Gastrocnemius medialis (tissue), 4 donors: ENCODE results near the gene DCPS. TPM values are rescaled to one million over a fixed set of nuclear protein-coding genes. Genes with fewer than 3 reads are reported as not detected.
A peak's percentile ranks its signal among the peaks of the same experiment; 100 is the strongest.

Experiments used
- ATAC-seq, 2 donors: fragments of 150-250 bp; one replicate each; pipeline ENCODE4 v1.9.1; 2016
- DNase-seq, 2 donors: peaks; one replicate each; pipeline ENCODE4 v3.0.0-alpha.2; 2019
- H3K27ac ChIP-seq, 4 donors: fragments of 200-600 bp; sonication (generic); 1 replicate in 1 of 4; 2 replicates in 3 of 4; pipeline ENCODE4 v1.5.1; 2016 to 2018; ENCODE audit warnings: mild to moderate bottlenecking in 2 of 4, moderate library complexity in 1 of 4
- H3K27me3 ChIP-seq, 3 donors: fragments of 200-600 bp; sonication (generic) in 2 of 3; 1 replicate in 1 of 3; 2 replicates in 2 of 3; pipeline versions ENCODE4 v1.5.1 to v1.6.0; 2016 to 2019; ENCODE audit warnings: mild to moderate bottlenecking in 1 of 3, moderate library complexity in 1 of 3
- H3K36me3 ChIP-seq, 2 donors: fragments of 200-600 bp; sonication (generic) in 1 of 2; one replicate each; pipeline ENCODE4 v1.5.1; 2017 to 2018
- H3K4me1 ChIP-seq, 2 donors: fragments of 200-600 bp; sonication (generic) in 1 of 2; one replicate each; pipeline ENCODE4 v1.5.1; 2016 to 2017; ENCODE audit warnings: mild to moderate bottlenecking in 2 of 2
- H3K4me3 ChIP-seq, 4 donors: fragments of 200-600 bp; sonication (generic) in 3 of 4; 1 replicate in 1 of 4; 2 replicates in 3 of 4; pipeline ENCODE4 v1.5.1; 2016 to 2019; ENCODE audit warnings: mild to moderate bottlenecking in 2 of 4
- H3K9me3 ChIP-seq, 3 donors: fragments of 200-600 bp; sonication (generic) in 2 of 3; 1 replicate in 1 of 3; 2 replicates in 2 of 3; pipeline ENCODE4 v1.5.1; 2016 to 2019
- CTCF ChIP-seq, 5 experiments: fragments of 450-650 bp in 3 of 5; fragments of 200-600 bp in 2 of 5; sonication (generic) in 2 of 5; IDR thresholded peaks in 4 of 5; conservative IDR thresholded peaks in 1 of 5; 1 replicate in 4 of 5; 2 replicates in 1 of 5; pipeline ENCODE4 v1.5.1; 2016 to 2019; ENCODE audit warnings: antibody characterized with exemption in 5 of 5, mild to moderate bottlenecking in 3 of 5, moderate library complexity in 3 of 5
- POLR2A ChIP-seq, 2 donors: fragments of 450-650 bp; IDR thresholded peaks; one replicate each; pipeline ENCODE4 v1.6.1; 2017; ENCODE audit warnings: antibody characterized with exemption in 2 of 2, mild to moderate bottlenecking in 2 of 2, moderate library complexity in 2 of 2
- in situ Hi-C, 4 donors: fragments of 200-750 bp; cut with MboI; loops; one replicate each; pipeline versions ENCODE4 v1.15.0 to v1.8.0; 2017; ENCODE audit warnings: low sequenced_read_pairs in 4 of 4
- intact Hi-C: fragments of 100-400 bp; cut with DNase I; formaldehyde crosslinking; loops from one replicate; pipeline ENCODE4 v1.15.1; 2023; ENCODE audit warnings: low total_unique reads
- total RNA-seq, 4 donors: library from RNA; depleted of rRNA; stranded (reverse); fragments of >200 nt; gene quantifications; one replicate each; pipeline versions ENCODE4 v1.1.0 to v1.2.3, GENCODE V29; 2016

DCPS gene
- total RNA-seq, 4 donors from 2014 or later: 9.8 to 23.1 (median 11.5) TPM

GRCh38 chr11:126357055-126357962 lies 53.4 kb downstream of the DCPS start:
- Histone ChIP-seq H3K4me3 (peak overlapping the region in 1 of 4 donors; percentile 68), H3K36me3 (no peaks in the 10 kb centered on the region), H3K4me1 (peaks cover 26 to 35% of the 10 kb centered on the region in 2 donors), H3K27me3 (no peaks in the 10 kb centered on the region), H3K27ac (peak overlapping the region; percentile 23 to 71 (median 38)), H3K9me3 (no peaks in the 10 kb centered on the region)
- ATAC-seq (no peak), DNase-seq (no peak)
- in situ Hi-C loops: loop anchor here in 1 of 4 donors (10.0 kb wide), 1 partner anchor 63 kb away; no protein-coding TSS in a partner anchor
- intact Hi-C loops: loop anchor here (5.0 kb wide), 1 partner anchor 50 kb away; no protein-coding TSS in a partner anchor
- TF ChIP-seq CTCF (IDR thresholded peaks at IDR 0.05 in 4 of 5, conservative IDR thresholded peaks at IDR 0.05 in 1 of 5): no peak
- no peak for TF ChIP-seq POLR2A (IDR thresholded peaks at IDR 0.05)

- in situ Hi-C loops: loop anchor here in 1 of 4 donors (10.0 kb wide), 1 partner anchor 63 kb away; no protein-coding TSS in a partner anchor
- TF ChIP-seq CTCF (IDR thresholded peaks at IDR 0.05 in 4 of 5, conservative IDR thresholded peaks at IDR 0.05 in 1 of 5) (no peak), POLR2A (IDR thresholded peaks at IDR 0.05) (no peak)
- intact Hi-C loops: loop anchor here (5.0 kb wide), 1 partner anchor 51 kb away; no protein-coding TSS in a partner anchor
- DNase-seq (no peak), ATAC-seq (no peak)
- Histone ChIP-seq H3K36me3 (no peaks in the 10 kb centered on the region), H3K4me1 (peaks cover 26 to 30% of the 10 kb centered on the region in 2 donors), H3K27ac (no peak overlapping the region), H3K4me3 (no peak overlapping the region), H3K9me3 (no peaks in the 10 kb centered on the region), H3K27me3 (no peaks in the 10 kb centered on the region)
These were observed 54.3 kb downstream of the DCPS start for GRCh38 chr11:126357969-126358762.

- Histone ChIP-seq H3K9me3 (no peaks in the 10 kb centered on the region), H3K36me3 (no peaks in the 10 kb centered on the region), H3K27ac (no peak overlapping the region), H3K4me1 (peaks cover 25 to 26% of the 10 kb centered on the region in 2 donors), H3K4me3 (no peak overlapping the region), H3K27me3 (no peaks in the 10 kb centered on the region)
- no peak for ATAC-seq
- DNase-seq: no peak
- intact Hi-C loops: loop anchor here (5.0 kb wide), 1 partner anchor 51 kb away; no protein-coding TSS in a partner anchor
- TF ChIP-seq CTCF (IDR thresholded peaks at IDR 0.05 in 4 of 5, conservative IDR thresholded peaks at IDR 0.05 in 1 of 5) (no peak), POLR2A (IDR thresholded peaks at IDR 0.05) (no peak)
- in situ Hi-C loops: loop anchor here in 1 of 4 donors (10.0 kb wide), 1 partner anchor 64 kb away; no protein-coding TSS in a partner anchor
These were observed 54.9 kb downstream of the DCPS start for GRCh38 chr11:126358763-126359160.

GRCh38 chr11:126359431-126360048 lies 55.7 kb downstream of the DCPS start:
- in situ Hi-C loops: loop anchor here in 1 of 4 donors (10.0 kb wide), 1 partner anchor 65 kb away; no protein-coding TSS in a partner anchor
- TF ChIP-seq POLR2A (IDR thresholded peaks at IDR 0.05): no peak
- no peak for TF ChIP-seq CTCF (IDR thresholded peaks at IDR 0.05 in 4 of 5, conservative IDR thresholded peaks at IDR 0.05 in 1 of 5)
- no peaks in the 10 kb centered on the region for H3K36me3 ChIP-seq
- DNase-seq: peak in 1 of 2 donors; percentile 48
- no peaks in the 10 kb centered on the region for H3K27me3 ChIP-seq
- H3K4me3 ChIP-seq: no peak overlapping the region
- peaks cover 22 to 26% of the 10 kb centered on the region in 2 donors for H3K4me1 ChIP-seq
- no peaks in the 10 kb centered on the region for H3K9me3 ChIP-seq
- H3K27ac ChIP-seq: peak overlapping the region in 3 of 4 donors; percentile 1 to 57 (median 37)
- intact Hi-C loops: loop anchor here (5.0 kb wide), 1 partner anchor 52 kb away; no protein-coding TSS in a partner anchor
- ATAC-seq: peak in 1 of 2 donors; percentile 26
